Gastrocnemius medialis (tissue), 4 donors: ENCODE results near the gene HMCN2.

Source experiments
- CTCF ChIP-seq, 5 experiments: fragments of 450-650 bp in 3 of 5; fragments of 200-600 bp in 2 of 5; sonication (generic) in 2 of 5; IDR thresholded peaks in 4 of 5; conservative IDR thresholded peaks in 1 of 5; 1 replicate in 4 of 5; 2 replicates in 1 of 5; pipeline ENCODE4 v1.5.1; 2016 to 2019; ENCODE audit warnings: antibody characterized with exemption in 5 of 5, mild to moderate bottlenecking in 3 of 5, moderate library complexity in 3 of 5
- POLR2A ChIP-seq, 2 donors: fragments of 450-650 bp; IDR thresholded peaks; one replicate each; pipeline ENCODE4 v1.6.1; 2017; ENCODE audit warnings: antibody characterized with exemption in 2 of 2, mild to moderate bottlenecking in 2 of 2, moderate library complexity in 2 of 2

GRCh38 chr9:130474106-130474505 is 208.5 kb downstream of the HMCN2 start:
- TF ChIP-seq CTCF (IDR thresholded peaks at IDR 0.05 in 4 of 5, conservative IDR thresholded peaks at IDR 0.05 in 1 of 5) (no peak), POLR2A (IDR thresholded peaks at IDR 0.05) (no peak)
